Cardiac fibroblast (primary cell): ENCODE results near the gene STAG2.
"Not testable (repeated sequence)": the region's sequence is repeated elsewhere in the genome, so short reads cannot be mapped to it uniquely, and the experiment has no call there.

Experiments used
- DNase-seq, 2 donors: peaks; one replicate each; pipeline versions ENCODE4 v3.0.0 to v3.0.0-alpha.2; 2010; ENCODE audit warnings: low read depth in 2 of 2
- H3K4me3 ChIP-seq, 2 donors: replicated peaks in 1 of 2; 1 replicate in 1 of 2; 2 replicates in 1 of 2; pipeline ENCODE4 v1.5.1; 2011; ENCODE audit warnings: low read depth in 2 of 2, low read length in 2 of 2, mild to moderate bottlenecking in 2 of 2, moderate library complexity in 1 of 2
- TF ChIP-seq, protein P1 (sequence below): IDR thresholded peaks from one replicate; pipeline ENCODE4 v1.5.1; 2011; ENCODE audit warnings: low read depth, mild to moderate bottlenecking, low read length, inconsistent platforms

The STAG2 gene

GRCh38 chrX:124097116-124097515 is 135.6 kb downstream of the STAG2 start:
- no peak overlapping the region for H3K4me3 ChIP-seq
- no peak for DNase-seq
- TF ChIP-seq, protein P1, sequence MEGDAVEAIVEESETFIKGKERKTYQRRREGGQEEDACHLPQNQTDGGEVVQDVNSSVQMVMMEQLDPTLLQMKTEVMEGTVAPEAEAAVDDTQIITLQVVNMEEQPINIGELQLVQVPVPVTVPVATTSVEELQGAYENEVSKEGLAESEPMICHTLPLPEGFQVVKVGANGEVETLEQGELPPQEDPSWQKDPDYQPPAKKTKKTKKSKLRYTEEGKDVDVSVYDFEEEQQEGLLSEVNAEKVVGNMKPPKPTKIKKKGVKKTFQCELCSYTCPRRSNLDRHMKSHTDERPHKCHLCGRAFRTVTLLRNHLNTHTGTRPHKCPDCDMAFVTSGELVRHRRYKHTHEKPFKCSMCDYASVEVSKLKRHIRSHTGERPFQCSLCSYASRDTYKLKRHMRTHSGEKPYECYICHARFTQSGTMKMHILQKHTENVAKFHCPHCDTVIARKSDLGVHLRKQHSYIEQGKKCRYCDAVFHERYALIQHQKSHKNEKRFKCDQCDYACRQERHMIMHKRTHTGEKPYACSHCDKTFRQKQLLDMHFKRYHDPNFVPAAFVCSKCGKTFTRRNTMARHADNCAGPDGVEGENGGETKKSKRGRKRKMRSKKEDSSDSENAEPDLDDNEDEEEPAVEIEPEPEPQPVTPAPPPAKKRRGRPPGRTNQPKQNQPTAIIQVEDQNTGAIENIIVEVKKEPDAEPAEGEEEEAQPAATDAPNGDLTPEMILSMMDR = no peak

DNA sequence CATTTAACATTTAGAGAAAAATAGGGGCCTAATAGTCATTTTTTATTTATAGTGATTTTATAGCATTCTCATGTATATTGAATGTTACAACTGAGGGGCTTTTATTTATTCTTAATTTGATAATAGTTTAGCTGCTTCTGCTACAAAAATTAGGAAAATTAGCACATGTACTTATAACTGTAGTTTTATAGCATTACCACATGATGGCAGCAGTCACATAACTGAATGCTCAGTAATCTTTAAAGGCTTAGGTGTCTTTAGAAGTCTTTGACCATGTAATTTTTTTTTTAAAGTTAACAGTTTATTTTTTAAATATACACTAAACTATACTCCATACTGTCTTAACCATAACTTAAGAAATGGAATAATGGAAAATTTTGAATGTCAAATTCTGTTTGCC is 136.6 kb downstream of the STAG2 start:
- no peak overlapping the region for H3K4me3 ChIP-seq
- peak; percentile 45 to 54 for DNase-seq

GRCh38 chrX:124103966-124104365 is 142.5 kb downstream of the STAG2 start:
- TF ChIP-seq, protein P1 = no peak
- no peak overlapping the region for H3K4me3 ChIP-seq
- no peak for DNase-seq

More for the DNA sequence above, 136.6 kb downstream of the STAG2 start:
- TF ChIP-seq, protein P1 = peak; percentile 35

- DNase-seq = not testable (repeated sequence)
These were observed 143.0 kb downstream of the STAG2 start for GRCh38 chrX:124104512-124104911.

GRCh38 chrX:124113621-124114600 is 152.4 kb downstream of the STAG2 start:
- TF ChIP-seq, protein P1 = no peak
- H3K4me3 ChIP-seq = no peak overlapping the region
- DNase-seq = no peak

More at GRCh38 chrX:124104512-124104911, 143.0 kb downstream of the STAG2 start:
- H3K4me3 ChIP-seq = not testable (repeated sequence)

GRCh38 chrX:124117325-124117724 is 155.8 kb downstream of the STAG2 start:
- TF ChIP-seq, protein P1 = no peak
- DNase-seq = no peak
- H3K4me3 ChIP-seq = no peak overlapping the region

DNA sequence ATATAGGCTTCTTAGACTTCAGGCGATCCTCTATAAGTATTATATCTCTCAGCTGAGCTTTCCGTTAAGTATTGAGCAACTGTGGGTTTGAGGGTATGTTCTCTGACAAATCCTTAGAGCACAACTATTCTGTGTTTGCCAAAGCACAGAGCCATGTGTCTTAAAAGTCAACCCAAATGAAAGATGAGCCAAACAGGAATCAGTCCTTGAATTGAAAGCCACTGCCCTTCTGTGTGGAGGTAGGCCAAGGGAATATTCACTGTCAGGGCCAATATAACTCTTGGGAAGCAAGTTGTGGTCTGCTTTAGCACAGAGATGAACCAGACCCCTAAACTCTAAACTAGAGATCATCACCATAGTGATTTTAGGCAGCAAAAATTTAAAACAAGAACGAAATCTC is 164.0 kb downstream of the STAG2 start:
- DNase-seq = peak in 1 of 2 donors; percentile 3
- TF ChIP-seq, protein P1 = no peak
- H3K4me3 ChIP-seq = no peak overlapping the region
